CD4-positive, alpha-beta T cell treated with Interleukin-15 for 4 hours (primary cell): ENCODE measurements around the gene AP2A1.

ENCODE experiments used
- DNase-seq: peaks from one replicate; pipeline ENCODE4 v3.0.0-alpha.2; 2020; ENCODE audit warnings: low spot score

The AP2A1 gene

GRCh38 chr19:49855676-49856573 is 89.1 kb downstream of the AP2A1 start:
- no peak for DNase-seq

- no peak for DNase-seq
Measured at GRCh38 chr19:49856574-49857021, 89.8 kb downstream of the AP2A1 start.
